OCI-LY1 (cell line): ENCODE results near the gene RFPL1.

Experiments used
- CTCF ChIP-seq: fragments of 200-600 bp; sonication (generic), shearing (Covaris generic); IDR thresholded peaks from 2 replicates; pipeline ENCODE4 v1.5.1; 2017; ENCODE audit warnings: mild to moderate bottlenecking, antibody characterized with exemption, low read length, moderate library complexity, mixed read lengths
- EZH2 ChIP-seq: fragments of 200-600 bp; sonication (generic), shearing (Covaris generic); IDR thresholded peaks from 2 replicates; pipeline ENCODE4 v1.8.0; 2017; ENCODE audit warnings: borderline replicate concordance, mixed run types, mild to moderate bottlenecking, antibody characterized with exemption, low read length, moderate library complexity, mixed read lengths

DNA sequence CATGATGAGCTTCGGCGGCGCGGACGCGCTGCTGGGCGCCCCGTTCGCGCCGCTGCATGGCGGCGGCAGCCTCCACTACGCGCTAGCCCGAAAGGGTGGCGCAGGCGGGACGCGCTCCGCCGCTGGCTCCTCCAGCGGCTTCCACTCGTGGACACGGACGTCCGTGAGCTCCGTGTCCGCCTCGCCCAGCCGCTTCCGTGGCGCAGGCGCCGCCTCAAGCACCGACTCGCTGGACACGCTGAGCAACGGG lies 41.8 kb downstream of the RFPL1 start:
- TF ChIP-seq CTCF, result no peak
- TF ChIP-seq EZH2, result no peak
